K562 (cell line): ENCODE data around the gene CD163. TPM values are rescaled to one million over a fixed set of nuclear protein-coding genes. Genes with fewer than 3 reads are reported as not detected.

Source experiments
- ATF3 ChIP-seq, 2 experiments: fragments of 450-650 bp in 1 of 2; sonication (generic) in 1 of 2; formaldehyde crosslinking in 1 of 2; IDR thresholded peaks in 1 of 2; conservative IDR thresholded peaks in 1 of 2; 2 replicates each; pipeline versions ENCODE4 v1.6.1 to v1.8.1; 2016 to 2023; ENCODE audit warnings: mild to moderate bottlenecking in 2 of 2, moderate library complexity in 2 of 2, inconsistent platforms in 1 of 2, missing genetic modification reagents in 1 of 2
- BRD4 ChIP-seq: fragments of 200-600 bp; sonication (generic); IDR thresholded peaks from 2 replicates; pipeline ENCODE4 v1.6.1; 2017; ENCODE audit warnings: inconsistent platforms
- CCNT2 ChIP-seq: IDR thresholded peaks from 2 replicates; pipeline ENCODE4 v1.6.1; 2011; ENCODE audit warnings: borderline replicate concordance, low read depth, mild to moderate bottlenecking, moderate library complexity, mixed read lengths, low read length; ENCODE audit not compliant: insufficient read length; ENCODE audit errors: extremely low read depth
- CHD1 ChIP-seq: fragments of 200-600 bp; sonication (generic); IDR thresholded peaks from one replicate; pipeline ENCODE4 v1.6.1; 2012; ENCODE audit warnings: mild to moderate bottlenecking, moderate library complexity, low read length, inconsistent platforms
- FOXK1 ChIP-seq: sonication (generic); formaldehyde crosslinking; IDR thresholded peaks from 2 replicates; pipeline ENCODE4 v1.8.0; 2022; ENCODE audit warnings: missing genetic modification reagents, mild to moderate bottlenecking, borderline replicate concordance
- FOXP1 ChIP-seq: sonication (generic); formaldehyde crosslinking; IDR thresholded peaks from 2 replicates; pipeline ENCODE4 v1.8.0; 2022; ENCODE audit warnings: mild to moderate bottlenecking, missing genetic modification reagents
- GTF2F1 ChIP-seq: IDR thresholded peaks from 2 replicates; pipeline ENCODE4 v1.6.1; 2011; ENCODE audit warnings: low read depth, low read length, improper control_type of control experiment
- HNRNPLL ChIP-seq: fragments of 200-400 bp; formaldehyde crosslinking; IDR thresholded peaks from 2 replicates; pipeline ENCODE4 v1.6.1; 2017; ENCODE audit warnings: low read length, low read depth, mild to moderate bottlenecking; ENCODE audit not compliant: poor library complexity, severe bottlenecking
- MTA1 ChIP-seq: fragments of 450-650 bp; IDR thresholded peaks from 2 replicates; pipeline ENCODE4 v1.6.1; 2017; ENCODE audit warnings: borderline replicate concordance
- NCOA4 ChIP-seq: fragments of 450-650 bp; IDR thresholded peaks from 2 replicates; pipeline ENCODE4 v1.6.1; 2018; ENCODE audit warnings: mild to moderate bottlenecking; ENCODE audit not compliant: partially characterized antibody
- NR1H2 ChIP-seq: sonication (generic); formaldehyde crosslinking; IDR thresholded peaks from 2 replicates; pipeline ENCODE4 v1.4.0; 2020; ENCODE audit warnings: mild to moderate bottlenecking, missing genetic modification reagents
- POLR2AphosphoS2 ChIP-seq: IDR thresholded peaks from 2 replicates; pipeline ENCODE4 v1.6.1; 2012; ENCODE audit warnings: low read length, improper control_type of control experiment
- SAFB ChIP-seq: fragments of 200-400 bp; formaldehyde crosslinking; IDR thresholded peaks from 2 replicates; pipeline ENCODE4 v1.6.1; 2017; ENCODE audit warnings: low read depth, low read length, borderline replicate concordance
- SETDB1 ChIP-seq: IDR thresholded peaks from one replicate; pipeline ENCODE4 v1.6.1; 2012; ENCODE audit warnings: low read length, control low read depth, inconsistent platforms
- TCF7L2 ChIP-seq: fragments of 150-350 bp; IDR thresholded peaks from 2 replicates; pipeline ENCODE4 v1.6.1; 2016; ENCODE audit warnings: low read depth, mild to moderate bottlenecking, low read length, moderate library complexity
- ZNF212 ChIP-seq: fragments of 450-650 bp; formaldehyde crosslinking; IDR thresholded peaks from 2 replicates; pipeline ENCODE4 v1.4.0; 2020; ENCODE audit warnings: mild to moderate bottlenecking
- ZNF217 ChIP-seq: sonication (generic); formaldehyde crosslinking; IDR thresholded peaks from 2 replicates; pipeline ENCODE4 v1.8.0; 2022; ENCODE audit warnings: mild to moderate bottlenecking, missing genetic modification reagents
- ZNF561 ChIP-seq: fragments of 450-650 bp; formaldehyde crosslinking; conservative IDR thresholded peaks from 2 replicates; pipeline ENCODE4 v1.4.0; 2020; ENCODE audit warnings: mild to moderate bottlenecking, moderate library complexity
- ZNF644 ChIP-seq: fragments of 200-800 bp; sonication (Bioruptor generic); IDR thresholded peaks from 2 replicates; pipeline ENCODE4 v1.6.1; 2016; ENCODE audit warnings: low read depth, missing genetic modification characterization, missing compliant biosample characterization
- ZNF764 ChIP-seq: fragments of 250-450 bp; sonication (Bioruptor Pico); IDR thresholded peaks from 2 replicates; pipeline ENCODE4 v1.4.0; 2020; ENCODE audit warnings: low read depth, mild to moderate bottlenecking, moderate library complexity
- polyA plus RNA-seq, 8 experiments: library from polyadenylated mRNA; depleted of rRNA in 4 of 8; stranded (reverse) in 5 of 8; unstranded in 3 of 8; fragments of >200 nt; fragmentation: Nextera tagmentation in 2 of 8; fragmentation: Illumina TruSeq in 1 of 8; extraction: Ambion mirVana in 2 of 8; extraction: Trizol in 1 of 8; gene quantifications; 2 replicates each; pipeline versions ENCODE4 v1.2.1 to v1.2.3, GENCODE V29; 2011 to 2014; ENCODE audit warnings: inconsistent platforms in 1 of 8, missing spikeins in 1 of 8
- total RNA-seq, 7 experiments: library from RNA; depleted of rRNA in 6 of 7; stranded (reverse); fragments of >200 nt in 6 of 7; fragmentation: Illumina TruSeq in 2 of 7; extraction: Trizol in 2 of 7; gene quantifications; 2 replicates each; pipeline versions ENCODE4 v1.2.1 to v1.2.3, GENCODE V29; 2011 to 2021; ENCODE audit warnings: low replicate concordance in 1 of 7
- TF ChIP-seq, protein P1 (sequence below), 2 experiments: fragments of 450-650 bp; IDR thresholded peaks; 2 replicates each; pipeline ENCODE4 v1.6.1; 2018; ENCODE audit warnings: mild to moderate bottlenecking in 2 of 2, low read depth in 1 of 2; ENCODE audit not compliant: partially characterized antibody in 2 of 2
- TF ChIP-seq, protein P2 (sequence below): sonication (generic); formaldehyde crosslinking; IDR thresholded peaks from 2 replicates; pipeline ENCODE4 v1.8.0; 2023; ENCODE audit warnings: mild to moderate bottlenecking, missing genetic modification reagents

The CD163 gene
- total and polyA plus RNA-seq, 9 of the 15 experiments (the other 6 are each of a cell fraction or from before 2014, with no cell fraction given): 0.62 TPM; not detected in 8

DNA sequence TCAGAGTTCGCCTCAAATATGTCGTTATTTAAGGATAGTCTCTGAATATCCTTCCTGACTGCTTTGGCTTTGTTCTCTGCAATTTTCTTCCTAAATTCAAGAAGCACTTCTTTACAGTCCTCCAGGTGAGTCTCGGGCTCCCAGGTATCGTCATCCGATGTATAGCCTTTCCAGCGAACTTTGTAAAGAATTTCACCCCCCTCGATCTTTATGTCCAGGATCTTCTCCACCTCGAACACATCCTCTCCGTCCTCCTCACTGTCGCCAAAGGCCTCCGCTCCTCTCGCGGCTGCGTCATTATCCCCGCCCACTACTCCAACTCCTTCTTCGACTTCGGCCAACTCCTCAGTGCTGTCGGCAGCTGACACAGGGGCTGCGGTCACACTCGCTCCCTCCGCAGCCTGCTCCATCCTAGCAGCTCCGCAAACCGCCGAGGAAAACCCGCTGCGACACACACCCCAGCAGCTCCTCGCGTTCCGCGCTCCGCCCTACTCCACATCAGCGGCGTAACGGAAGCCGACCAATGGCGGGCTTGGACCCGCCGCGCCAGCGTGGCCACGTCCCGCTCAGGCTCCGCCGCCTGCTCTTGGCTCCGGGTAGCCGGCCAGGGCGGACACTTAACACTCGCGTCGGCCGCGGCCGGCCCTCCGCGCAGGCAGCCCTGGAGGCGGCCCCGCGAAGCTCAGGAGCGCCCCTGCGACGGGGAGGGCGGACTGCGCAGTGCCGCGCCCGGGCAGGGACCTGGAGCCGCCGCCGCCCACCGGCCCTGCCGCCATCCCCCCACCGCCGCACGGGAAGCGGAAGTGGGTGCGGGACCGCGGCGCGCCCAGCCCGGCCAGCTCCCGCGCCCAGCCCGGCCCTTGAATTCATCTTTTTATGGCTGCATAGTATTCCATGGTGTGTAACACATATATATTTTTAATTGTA lies 63.7 kb downstream of the CD163 start (continued):
- TF ChIP-seq MTA1 (no peak), ZNF764 (CRISPR knock-in tag) (no peak), ATF3 (IDR thresholded peaks at IDR 0.05) (no peak), ATF3 (CRISPR knock-in tag; conservative IDR thresholded peaks at IDR 0.05) (no peak), SETDB1 (no peak), HNRNPLL (peak; percentile 95), TCF7L2 (no peak), POLR2AphosphoS2 (no peak), ZNF644 (tag) (no peak), SAFB (no peak), FOXK1 (CRISPR knock-in tag) (no peak), FOXP1 (CRISPR knock-in tag) (peak; percentile 76; the same call in 1 of the 2 replicates), ZNF212 (CRISPR knock-in tag) (no peak), CCNT2 (peak; percentile 48), ZNF561 (CRISPR knock-in tag) (no peak), ZNF217 (CRISPR knock-in tag) (no peak), NCOA4 (no peak), NR1H2 (no peak), BRD4 (no peak), CHD1 (no peak), GTF2F1 (no peak)
- TF ChIP-seq, protein P1, sequence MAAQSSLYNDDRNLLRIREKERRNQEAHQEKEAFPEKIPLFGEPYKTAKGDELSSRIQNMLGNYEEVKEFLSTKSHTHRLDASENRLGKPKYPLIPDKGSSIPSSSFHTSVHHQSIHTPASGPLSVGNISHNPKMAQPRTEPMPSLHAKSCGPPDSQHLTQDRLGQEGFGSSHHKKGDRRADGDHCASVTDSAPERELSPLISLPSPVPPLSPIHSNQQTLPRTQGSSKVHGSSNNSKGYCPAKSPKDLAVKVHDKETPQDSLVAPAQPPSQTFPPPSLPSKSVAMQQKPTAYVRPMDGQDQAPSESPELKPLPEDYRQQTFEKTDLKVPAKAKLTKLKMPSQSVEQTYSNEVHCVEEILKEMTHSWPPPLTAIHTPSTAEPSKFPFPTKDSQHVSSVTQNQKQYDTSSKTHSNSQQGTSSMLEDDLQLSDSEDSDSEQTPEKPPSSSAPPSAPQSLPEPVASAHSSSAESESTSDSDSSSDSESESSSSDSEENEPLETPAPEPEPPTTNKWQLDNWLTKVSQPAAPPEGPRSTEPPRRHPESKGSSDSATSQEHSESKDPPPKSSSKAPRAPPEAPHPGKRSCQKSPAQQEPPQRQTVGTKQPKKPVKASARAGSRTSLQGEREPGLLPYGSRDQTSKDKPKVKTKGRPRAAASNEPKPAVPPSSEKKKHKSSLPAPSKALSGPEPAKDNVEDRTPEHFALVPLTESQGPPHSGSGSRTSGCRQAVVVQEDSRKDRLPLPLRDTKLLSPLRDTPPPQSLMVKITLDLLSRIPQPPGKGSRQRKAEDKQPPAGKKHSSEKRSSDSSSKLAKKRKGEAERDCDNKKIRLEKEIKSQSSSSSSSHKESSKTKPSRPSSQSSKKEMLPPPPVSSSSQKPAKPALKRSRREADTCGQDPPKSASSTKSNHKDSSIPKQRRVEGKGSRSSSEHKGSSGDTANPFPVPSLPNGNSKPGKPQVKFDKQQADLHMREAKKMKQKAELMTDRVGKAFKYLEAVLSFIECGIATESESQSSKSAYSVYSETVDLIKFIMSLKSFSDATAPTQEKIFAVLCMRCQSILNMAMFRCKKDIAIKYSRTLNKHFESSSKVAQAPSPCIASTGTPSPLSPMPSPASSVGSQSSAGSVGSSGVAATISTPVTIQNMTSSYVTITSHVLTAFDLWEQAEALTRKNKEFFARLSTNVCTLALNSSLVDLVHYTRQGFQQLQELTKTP (IDR thresholded peaks at IDR 0.05; ENCODE audit: low read depth in 1 of 2, partially characterized antibody in 2 of 2): no peak
- TF ChIP-seq, protein P2, sequence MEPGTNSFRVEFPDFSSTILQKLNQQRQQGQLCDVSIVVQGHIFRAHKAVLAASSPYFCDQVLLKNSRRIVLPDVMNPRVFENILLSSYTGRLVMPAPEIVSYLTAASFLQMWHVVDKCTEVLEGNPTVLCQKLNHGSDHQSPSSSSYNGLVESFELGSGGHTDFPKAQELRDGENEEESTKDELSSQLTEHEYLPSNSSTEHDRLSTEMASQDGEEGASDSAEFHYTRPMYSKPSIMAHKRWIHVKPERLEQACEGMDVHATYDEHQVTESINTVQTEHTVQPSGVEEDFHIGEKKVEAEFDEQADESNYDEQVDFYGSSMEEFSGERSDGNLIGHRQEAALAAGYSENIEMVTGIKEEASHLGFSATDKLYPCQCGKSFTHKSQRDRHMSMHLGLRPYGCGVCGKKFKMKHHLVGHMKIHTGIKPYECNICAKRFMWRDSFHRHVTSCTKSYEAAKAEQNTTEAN (CRISPR knock-in tag): no peak
